GM12878 (cell line): ENCODE data around the gene NOVA2. TPM values are rescaled to one million over a fixed set of nuclear protein-coding genes. Genes with fewer than 3 reads are reported as not detected.

ENCODE experiments used
- ATAC-seq: fragments of 200-7000 bp; cut with Tn5 transposase; 3 replicates; pipeline ENCODE4 v1.9.1; 2020; ENCODE audit warnings: mild to moderate bottlenecking, moderate library complexity
- BruUV-seq: library from RNA; stranded (reverse); fragments of 400-500 nt; replicated peaks from 2 replicates; lab custom pipeline; 2021; lab: Mats Ljungman, UMichigan
- CTCF ChIA-PET: fragments of 300-600 bp; sonication (Branson Sonifier 250); formaldehyde crosslinking; extraction: SDS; loops from one replicate; lab custom pipeline; 2021; ENCODE audit warnings: inconsistent platforms; lab: Yijun Ruan, JAX
- POLR2A ChIA-PET: fragments of 350-600 bp; formaldehyde crosslinking; extraction: SDS; loops from one replicate; lab custom pipeline; 2021; ENCODE audit warnings: inconsistent platforms; lab: Charles Lee
- RAD21 ChIA-PET: fragments of 300-600 bp; sonication (Branson Sonifier 250); formaldehyde crosslinking; loops from one replicate; lab custom pipeline; 2023; ENCODE audit warnings: antibody characterized with exemption; ENCODE audit not compliant: unreplicated experiment; lab: Charles Lee
- SMC1A ChIA-PET: fragments of 300-600 bp; sonication (Branson Sonifier 250); formaldehyde crosslinking; loops from one replicate; lab custom pipeline; 2023; ENCODE audit not compliant: unreplicated experiment, uncharacterized antibody; lab: Charles Lee
- DNase-seq: peaks from one replicate; pipeline ENCODE4 v3.0.0-alpha.2; 2011; ENCODE audit warnings: low read depth, low spot score
- FAIRE-seq: peaks from 3 replicates; lab custom pipeline; 2011; peaks lifted over from hg19 to GRCh38; lab: Jason Lieb, UNC
- H2AFZ ChIP-seq: 2 replicates; pipeline ENCODE4 v1.6.0; 2011; ENCODE audit warnings: low read depth, low read length, control low read depth; ENCODE audit not compliant: control insufficient read depth
- H3K27ac ChIP-seq: 2 replicates; pipeline ENCODE4 v1.5.1; 2011; ENCODE audit warnings: control low read depth; ENCODE audit not compliant: control insufficient read depth, insufficient read depth
- H3K27me3 ChIP-seq, 2 experiments: replicated peaks in 1 of 2; 2 replicates each; pipeline versions ENCODE4 v1.6.0 to v1.6.1; 2011; ENCODE audit warnings: low read length in 1 of 2; ENCODE audit not compliant: control insufficient read depth in 2 of 2, insufficient read depth in 2 of 2
- H3K36me3 ChIP-seq, 2 experiments: 2 replicates each; pipeline ENCODE4 v1.5.1; 2011; ENCODE audit warnings: low read length in 1 of 2; ENCODE audit not compliant: control insufficient read depth in 2 of 2, insufficient read depth in 2 of 2
- H3K4me1 ChIP-seq: 2 replicates; pipeline ENCODE4 v1.6.1; 2011; ENCODE audit warnings: mild to moderate bottlenecking, low read length, moderate library complexity, mixed read lengths; ENCODE audit not compliant: control insufficient read depth, insufficient read depth
- H3K4me2 ChIP-seq: 2 replicates; pipeline ENCODE4 v1.6.0; 2011; ENCODE audit warnings: control low read depth; ENCODE audit not compliant: control insufficient read depth, insufficient read depth
- H3K4me3 ChIP-seq: fragments of 200-600 bp; sonication (generic); 2 replicates; pipeline ENCODE4 v1.5.1; 2016
- H3K79me2 ChIP-seq: 2 replicates; pipeline ENCODE4 v1.6.0; 2011; ENCODE audit warnings: low read length; ENCODE audit not compliant: control insufficient read depth, insufficient read depth
- H3K9ac ChIP-seq: 2 replicates; pipeline ENCODE4 v1.8.0; 2011; ENCODE audit warnings: low read length, control low read depth, mixed read lengths; ENCODE audit not compliant: control insufficient read depth, insufficient read depth
- H3K9me3 ChIP-seq: replicated peaks from 3 replicates; pipeline ENCODE4 v1.5.1; 2011; ENCODE audit warnings: mild to moderate bottlenecking, low read length; ENCODE audit not compliant: control insufficient read depth, insufficient read depth
- H4K20me1 ChIP-seq: 2 replicates; pipeline ENCODE4 v1.6.0; 2011; ENCODE audit not compliant: control insufficient read depth, insufficient read depth
- BACH1 ChIP-seq: fragments of 450-650 bp; IDR thresholded peaks from 2 replicates; pipeline ENCODE4 v1.6.1; 2017; ENCODE audit warnings: mild to moderate bottlenecking, borderline replicate concordance
- CBX5 ChIP-seq: sonication (generic); IDR thresholded peaks from 2 replicates; pipeline ENCODE4 v1.6.1; 2016; ENCODE audit warnings: low read depth, moderate library complexity, mild to moderate bottlenecking, inconsistent platforms
- ESRRA ChIP-seq: IDR thresholded peaks from 2 replicates; pipeline ENCODE4 v1.6.1; 2012; ENCODE audit warnings: mild to moderate bottlenecking, low read length, improper control_type of control experiment
- FOXK2 ChIP-seq: fragments of 450-650 bp; IDR thresholded peaks from 2 replicates; pipeline ENCODE4 v1.6.1; 2017; ENCODE audit warnings: mild to moderate bottlenecking, moderate library complexity
- HDAC2 ChIP-seq: fragments of 200-600 bp; sonication (generic); IDR thresholded peaks from 2 replicates; pipeline ENCODE4 v1.6.1; 2017
- HDGF ChIP-seq: fragments of 450-650 bp; IDR thresholded peaks from 2 replicates; pipeline ENCODE4 v1.6.1; 2016; ENCODE audit warnings: antibody characterized with exemption
- NFXL1 ChIP-seq: fragments of 450-650 bp; IDR thresholded peaks from 2 replicates; pipeline ENCODE4 v1.6.1; 2017; ENCODE audit warnings: antibody characterized with exemption, mild to moderate bottlenecking, borderline replicate concordance
- SMAD1 ChIP-seq: fragments of 450-650 bp; IDR thresholded peaks from 2 replicates; pipeline ENCODE4 v1.6.1; 2018; ENCODE audit warnings: mild to moderate bottlenecking, low read depth; ENCODE audit not compliant: partially characterized antibody
- SPI1 ChIP-seq: IDR thresholded peaks from 2 replicates; pipeline ENCODE4 v1.6.1; 2011; ENCODE audit warnings: low read depth, mild to moderate bottlenecking, low read length, moderate library complexity, borderline replicate concordance; ENCODE audit not compliant: insufficient read depth
- TARDBP ChIP-seq: IDR thresholded peaks from 2 replicates; pipeline ENCODE4 v1.6.1; 2016; ENCODE audit warnings: borderline replicate concordance
- WGBS: methylation state at CpG from one replicate; pipeline ENCODE4 v1.1.6; 2016; ENCODE audit warnings: low lambda C conversion rate; ENCODE audit not compliant: insufficient replicate concordance, insufficient coverage; ENCODE audit errors: missing lambda C conversion rate; 5-methylcytosine and 5-hydroxymethylcytosine counted together
- in situ Hi-C: fragments of 300-500 bp; cut with MboI; formaldehyde crosslinking; loops from 9 replicates; pipeline ENCODE4 v1.14.3; 2018; ENCODE audit warnings: mixed read lengths
- intact Hi-C: fragments of 100-400 bp; cut with micrococcal nuclease; formaldehyde crosslinking; loops from one replicate; pipeline ENCODE4 v1.14.2; 2022; ENCODE audit not compliant: unreplicated experiment
- polyA plus RNA-seq, 11 experiments: library from polyadenylated mRNA; depleted of rRNA in 4 of 11; unstranded in 6 of 11; stranded (reverse) in 5 of 11; fragments of >200 nt; fragmentation: Nextera tagmentation in 4 of 11; fragmentation: Illumina TruSeq in 1 of 11; extraction: Ambion mirVana in 4 of 11; extraction: Trizol in 1 of 11; gene quantifications; 1 replicate in 1 of 11; 2 replicates in 10 of 11; pipeline versions ENCODE4 v1.2.1 to v1.2.3, GENCODE V29; 2011 to 2016; ENCODE audit warnings: inconsistent platforms in 2 of 11, missing spikeins in 2 of 11, low read depth in 1 of 11
- total RNA-seq, 4 experiments: library from RNA; depleted of rRNA in 3 of 4; stranded (reverse); fragments of >200 nt in 3 of 4; fragmentation: Illumina TruSeq in 1 of 4; extraction: Trizol in 1 of 4; gene quantifications; 2 replicates each; pipeline versions ENCODE4 v1.2.1 to v1.2.3, GENCODE V29; 2013 to 2021
- TF ChIP-seq, protein P1 (sequence below): fragments of 450-650 bp; formaldehyde crosslinking; IDR thresholded peaks from 2 replicates; pipeline ENCODE4 v1.4.0; 2022; ENCODE audit warnings: mild to moderate bottlenecking, moderate library complexity
- TF ChIP-seq, protein P2 (sequence below): fragments of 450-650 bp; IDR thresholded peaks from 2 replicates; pipeline ENCODE4 v1.6.1; 2018; ENCODE audit warnings: borderline replicate concordance, mild to moderate bottlenecking; ENCODE audit not compliant: partially characterized antibody

Gene NOVA2
- total and polyA plus RNA-seq, 10 of the 15 experiments (the other 5 are each of a cell fraction or from before 2014, with no cell fraction given) = under 0.01 to 0.44 (median 0.03) TPM; not detected in 4

DNA sequence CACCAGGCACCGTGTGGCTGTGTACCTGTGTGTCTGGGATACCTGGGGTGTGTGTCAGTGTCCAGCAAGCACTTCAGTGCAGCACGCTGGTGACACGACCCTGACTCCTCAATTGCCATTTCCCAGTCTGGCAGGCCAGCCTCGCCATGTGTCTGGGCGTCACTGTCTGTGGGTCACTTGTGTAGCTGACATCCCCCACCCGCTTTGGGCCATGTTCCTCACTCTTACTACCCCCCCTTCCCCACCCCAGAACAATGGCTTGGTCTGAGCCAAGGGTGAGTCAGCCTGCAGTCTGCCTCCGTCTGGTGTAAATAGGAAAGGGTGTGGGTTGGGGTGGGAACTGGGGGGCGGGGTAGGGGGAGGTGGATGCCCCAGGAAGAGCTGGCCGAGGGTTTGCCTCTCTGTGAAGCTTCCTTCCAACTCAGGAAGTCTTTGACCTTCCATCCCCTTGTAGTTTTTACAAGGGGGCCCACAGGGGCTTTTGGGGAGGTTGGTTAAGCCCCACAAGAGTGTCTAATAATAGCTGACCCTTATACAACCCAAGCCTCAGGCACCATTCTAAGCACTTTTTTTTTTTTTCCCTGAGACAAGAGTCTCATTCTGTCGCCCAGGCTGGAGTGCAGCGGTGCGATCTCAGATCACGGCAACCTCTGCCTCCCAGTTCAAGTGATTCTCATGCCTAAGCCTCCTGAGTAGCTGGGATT lies 17.6 kb downstream of the NOVA2 start:
- ATAC-seq (no peak), FAIRE-seq (no peak), DNase-seq (no peak)
- SMC1A ChIA-PET = no interaction called here
- intact Hi-C loops (no loop called here), in situ Hi-C loops (no loop called here)
- RAD21 ChIA-PET = no interaction called here
- Histone ChIP-seq H3K27ac (no peak overlapping the region), H3K36me3 (no peaks in the 10 kb centered on the region), H3K4me2 (no peak overlapping the region), H3K27me3 (peaks cover 0 to 2% of the 10 kb centered on the region in 2 experiments; a peak in 1 of 4 replicates), H3K9me3 (peaks cover 3% of the 10 kb centered on the region; the same call in 2 of the 3 replicates), H4K20me1 (no peaks in the 10 kb centered on the region), H3K9ac (no peak overlapping the region), H2AFZ (no peak overlapping the region), H3K4me1 (peaks cover 5% of the 10 kb centered on the region), H3K4me3 (no peak overlapping the region), H3K79me2 (no peaks in the 10 kb centered on the region)
- CTCF ChIA-PET = no interaction called here
- no TSS peak for BruUV-seq
- POLR2A ChIA-PET = no interaction called here
- WGBS = 18% methylated on average over 13 of the region's 13 CpGs
- no peak for TF ChIP-seq FOXK2
- TF ChIP-seq NFXL1 = no peak

DNA sequence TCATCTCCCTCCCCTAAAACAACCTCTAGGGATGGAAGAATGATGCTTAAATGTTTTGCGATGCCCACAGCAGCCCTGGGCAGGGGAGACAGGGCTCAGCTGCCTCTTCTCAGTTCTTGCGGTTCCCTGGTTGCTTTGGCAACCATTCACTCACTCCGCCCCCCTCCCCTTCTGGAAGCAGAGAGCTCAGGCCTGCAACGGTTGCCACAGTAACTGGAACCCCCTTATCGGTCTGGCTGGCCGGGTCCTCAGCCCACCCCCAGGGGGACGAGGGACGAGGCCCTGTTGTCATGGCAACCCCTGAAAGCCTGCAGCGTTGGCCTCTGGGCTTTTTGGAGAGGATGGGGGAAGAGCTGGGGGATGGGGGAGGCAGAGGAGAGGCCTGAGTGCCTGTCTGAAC lies 19.5 kb downstream of the NOVA2 start:
- ChIA-PET POLR2A (no interaction called here), RAD21 (no interaction called here), CTCF (interaction anchor here (0.9 kb wide), 1 partner anchor 74 kb away, joined by 4 read pairs; no protein-coding TSS in a partner anchor), SMC1A (no interaction called here)
- no peak overlapping the region for H3K4me2 ChIP-seq
- no peaks in the 10 kb centered on the region for H3K36me3 ChIP-seq
- H3K4me1 ChIP-seq = peaks cover 5% of the 10 kb centered on the region
- no peak overlapping the region for H2AFZ ChIP-seq
- no peak for DNase-seq
- no peak overlapping the region for H3K9ac ChIP-seq
- no peaks in the 10 kb centered on the region for H3K79me2 ChIP-seq
- intact Hi-C loops (no loop called here), in situ Hi-C loops (no loop called here)
- H3K4me3 ChIP-seq = no peak overlapping the region
- WGBS = 11% methylated on average over 9 of the region's 9 CpGs
- no peak overlapping the region for H3K27ac ChIP-seq
- FAIRE-seq = no peak
- peaks cover 3% of the 10 kb centered on the region; the same call in 2 of the 3 replicates for H3K9me3 ChIP-seq
- no peaks in the 10 kb centered on the region for H4K20me1 ChIP-seq
- ATAC-seq = no peak
- peaks cover 0 to 1% of the 10 kb centered on the region in 2 experiments; a peak in 1 of 4 replicates for H3K27me3 ChIP-seq
- no TSS peak for BruUV-seq
- TF ChIP-seq ESRRA (no peak), CBX5 (no peak), TARDBP (no peak), SPI1 (no peak), HDGF (no peak), BACH1 (no peak), SMAD1 (no peak), HDAC2 (no peak), FOXK2 (no peak)
- TF ChIP-seq, protein P1, sequence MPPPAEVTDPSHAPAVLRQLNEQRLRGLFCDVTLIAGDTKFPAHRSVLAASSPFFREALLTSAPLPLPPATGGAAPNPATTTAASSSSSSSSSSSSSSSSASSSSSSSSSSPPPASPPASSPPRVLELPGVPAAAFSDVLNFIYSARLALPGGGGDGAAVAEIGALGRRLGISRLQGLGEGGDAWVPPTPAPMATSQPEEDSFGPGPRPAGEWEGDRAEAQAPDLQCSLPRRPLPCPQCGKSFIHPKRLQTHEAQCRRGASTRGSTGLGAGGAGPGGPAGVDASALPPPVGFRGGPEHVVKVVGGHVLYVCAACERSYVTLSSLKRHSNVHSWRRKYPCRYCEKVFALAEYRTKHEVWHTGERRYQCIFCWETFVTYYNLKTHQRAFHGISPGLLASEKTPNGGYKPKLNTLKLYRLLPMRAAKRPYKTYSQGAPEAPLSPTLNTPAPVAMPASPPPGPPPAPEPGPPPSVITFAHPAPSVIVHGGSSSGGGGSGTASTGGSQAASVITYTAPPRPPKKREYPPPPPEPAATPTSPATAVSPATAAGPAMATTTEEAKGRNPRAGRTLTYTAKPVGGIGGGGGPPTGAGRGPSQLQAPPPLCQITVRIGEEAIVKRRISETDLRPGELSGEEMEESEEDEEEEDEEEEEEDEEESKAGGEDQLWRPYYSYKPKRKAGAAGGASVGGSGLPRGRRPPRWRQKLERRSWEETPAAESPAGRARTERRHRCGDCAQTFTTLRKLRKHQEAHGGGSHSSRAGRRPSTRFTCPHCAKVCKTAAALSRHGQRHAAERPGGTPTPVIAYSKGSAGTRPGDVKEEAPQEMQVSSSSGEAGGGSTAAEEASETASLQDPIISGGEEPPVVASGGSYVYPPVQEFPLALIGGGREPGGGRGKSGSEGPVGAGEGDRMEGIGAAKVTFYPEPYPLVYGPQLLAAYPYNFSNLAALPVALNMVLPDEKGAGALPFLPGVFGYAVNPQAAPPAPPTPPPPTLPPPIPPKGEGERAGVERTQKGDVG = no peak
- TF ChIP-seq, protein P2, sequence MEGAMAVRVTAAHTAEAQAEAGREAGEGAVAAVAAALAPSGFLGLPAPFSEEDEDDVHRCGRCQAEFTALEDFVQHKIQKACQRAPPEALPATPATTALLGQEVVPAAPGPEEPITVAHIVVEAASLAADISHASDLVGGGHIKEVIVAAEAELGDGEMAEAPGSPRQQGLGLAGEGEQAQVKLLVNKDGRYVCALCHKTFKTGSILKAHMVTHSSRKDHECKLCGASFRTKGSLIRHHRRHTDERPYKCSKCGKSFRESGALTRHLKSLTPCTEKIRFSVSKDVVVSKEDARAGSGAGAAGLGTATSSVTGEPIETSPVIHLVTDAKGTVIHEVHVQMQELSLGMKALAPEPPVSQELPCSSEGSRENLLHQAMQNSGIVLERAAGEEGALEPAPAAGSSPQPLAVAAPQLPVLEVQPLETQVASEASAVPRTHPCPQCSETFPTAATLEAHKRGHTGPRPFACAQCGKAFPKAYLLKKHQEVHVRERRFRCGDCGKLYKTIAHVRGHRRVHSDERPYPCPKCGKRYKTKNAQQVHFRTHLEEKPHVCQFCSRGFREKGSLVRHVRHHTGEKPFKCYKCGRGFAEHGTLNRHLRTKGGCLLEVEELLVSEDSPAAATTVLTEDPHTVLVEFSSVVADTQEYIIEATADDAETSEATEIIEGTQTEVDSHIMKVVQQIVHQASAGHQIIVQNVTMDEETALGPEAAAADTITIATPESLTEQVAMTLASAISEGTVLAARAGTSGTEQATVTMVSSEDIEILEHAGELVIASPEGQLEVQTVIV = no peak
